Fibroblast of skin of abdomen (primary cell): ENCODE measurements around the gene TMEM219. TPM values are rescaled to one million over a fixed set of nuclear protein-coding genes. Genes with fewer than 3 reads are reported as not detected.
"Not testable (repeated sequence)": the region's sequence is repeated elsewhere in the genome, so short reads cannot be mapped to it uniquely, and the experiment has no call there.

Experiments used
- DNase-seq: peaks from one replicate; pipeline ENCODE4 v3.0.0-alpha.2; 2013
- polyA plus RNA-seq, 2 experiments: library from polyadenylated mRNA; unstranded; fragments of 120-200 nt; gene quantifications; one replicate each; pipeline ENCODE4 v1.2.1, GENCODE V29; 2013; ENCODE audit not compliant: insufficient read length in 2 of 2

TMEM219 gene, protein sequence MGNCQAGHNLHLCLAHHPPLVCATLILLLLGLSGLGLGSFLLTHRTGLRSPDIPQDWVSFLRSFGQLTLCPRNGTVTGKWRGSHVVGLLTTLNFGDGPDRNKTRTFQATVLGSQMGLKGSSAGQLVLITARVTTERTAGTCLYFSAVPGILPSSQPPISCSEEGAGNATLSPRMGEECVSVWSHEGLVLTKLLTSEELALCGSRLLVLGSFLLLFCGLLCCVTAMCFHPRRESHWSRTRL
- polyA plus RNA-seq (2013, experiment 1 of 2; ENCODE audit: insufficient read length), result 108 TPM
- polyA plus RNA-seq (2013, experiment 2 of 2; ENCODE audit: insufficient read length), result 111 TPM

DNA sequence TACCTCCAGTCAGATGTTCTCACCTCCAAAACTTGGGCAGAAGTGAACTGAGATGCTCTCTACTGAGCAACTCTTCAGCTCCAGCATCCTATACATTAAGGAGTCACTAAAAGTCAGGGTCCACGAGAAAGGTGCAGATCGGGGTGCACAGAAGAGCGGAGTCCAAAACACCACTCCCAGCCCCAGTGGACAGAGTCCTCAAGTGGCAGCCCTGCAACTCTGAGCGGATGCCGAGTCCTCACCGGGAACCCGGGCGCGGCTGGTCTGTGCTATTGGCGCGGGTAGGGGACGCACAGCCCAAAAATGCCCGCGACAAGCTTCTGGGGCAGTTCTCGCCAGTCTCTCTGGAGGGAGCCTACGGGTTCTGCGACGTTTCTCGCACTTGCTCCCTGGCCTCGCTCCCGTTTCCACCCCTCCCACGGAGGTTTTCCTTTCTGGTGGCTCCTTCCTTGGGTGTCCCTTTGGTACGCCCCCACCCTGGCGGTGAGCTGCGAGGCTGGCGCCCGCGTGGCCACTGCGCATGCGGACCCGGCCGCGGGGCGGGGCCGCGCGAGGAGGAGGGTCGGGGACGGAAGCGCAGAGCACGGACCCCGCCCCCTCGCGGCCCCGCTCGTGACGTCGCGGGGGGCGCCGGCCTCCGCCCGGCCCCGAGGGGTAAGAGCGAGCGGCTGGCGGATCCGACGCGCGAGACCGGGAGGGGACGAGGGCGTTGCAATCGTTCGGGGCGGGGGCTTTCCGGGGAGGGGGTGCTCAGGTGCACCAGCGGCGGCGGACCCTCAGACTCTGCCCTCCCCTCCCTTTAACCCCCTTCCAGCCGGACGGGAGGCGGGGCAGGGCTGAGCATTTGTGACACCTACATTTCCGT lies at the start of gene TMEM219:
TMEM219 (plus strand) TSS at position 601 of the 865 bp plus-strand sequence. CDS start 1,065 bp downstream, outside the sequence.
- peak; percentile 90 for DNase-seq

DNA sequence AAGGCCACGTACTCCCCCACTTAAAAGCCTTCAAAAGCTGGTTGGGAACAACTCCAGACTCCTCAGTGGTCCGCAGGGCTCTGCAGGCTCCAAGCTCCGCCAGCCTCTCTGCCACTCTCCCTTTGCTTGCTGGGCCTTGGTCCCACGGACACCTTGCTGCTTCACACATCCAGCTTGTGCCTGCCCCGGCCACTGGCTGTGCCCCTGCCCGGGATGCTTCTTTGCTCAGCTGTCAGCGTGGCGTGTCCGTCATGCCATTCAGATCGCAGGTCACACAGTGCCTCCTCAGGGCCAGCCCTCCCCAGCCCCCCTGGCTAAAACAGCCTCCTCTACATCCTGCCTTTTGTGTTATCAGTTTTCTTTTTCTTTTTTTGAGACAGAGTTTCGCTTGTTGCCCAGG lies 49.8 kb upstream of the TMEM219 start:
- DNase-seq, result no peak

DNA sequence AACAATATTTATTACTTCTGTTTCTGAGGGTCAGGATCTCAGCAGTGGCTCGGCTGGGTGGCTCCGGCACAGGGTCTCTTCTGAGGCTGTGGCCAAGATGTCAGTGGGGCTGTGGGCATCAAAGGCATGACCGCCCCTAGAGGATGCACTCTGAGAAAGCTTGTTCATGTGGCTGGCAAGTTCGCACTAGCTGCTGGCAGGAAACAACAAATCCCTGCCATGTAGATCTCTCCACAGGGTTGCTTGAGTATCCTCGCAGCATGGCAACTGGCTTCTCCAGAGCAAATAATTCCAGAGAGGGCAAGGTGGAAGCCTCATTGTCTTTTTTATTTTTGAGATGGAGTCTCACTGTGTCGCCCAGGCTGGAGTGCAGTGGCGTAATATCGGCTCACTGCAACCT lies 48.4 kb upstream of the TMEM219 start:
- DNase-seq, result no peak

DNA sequence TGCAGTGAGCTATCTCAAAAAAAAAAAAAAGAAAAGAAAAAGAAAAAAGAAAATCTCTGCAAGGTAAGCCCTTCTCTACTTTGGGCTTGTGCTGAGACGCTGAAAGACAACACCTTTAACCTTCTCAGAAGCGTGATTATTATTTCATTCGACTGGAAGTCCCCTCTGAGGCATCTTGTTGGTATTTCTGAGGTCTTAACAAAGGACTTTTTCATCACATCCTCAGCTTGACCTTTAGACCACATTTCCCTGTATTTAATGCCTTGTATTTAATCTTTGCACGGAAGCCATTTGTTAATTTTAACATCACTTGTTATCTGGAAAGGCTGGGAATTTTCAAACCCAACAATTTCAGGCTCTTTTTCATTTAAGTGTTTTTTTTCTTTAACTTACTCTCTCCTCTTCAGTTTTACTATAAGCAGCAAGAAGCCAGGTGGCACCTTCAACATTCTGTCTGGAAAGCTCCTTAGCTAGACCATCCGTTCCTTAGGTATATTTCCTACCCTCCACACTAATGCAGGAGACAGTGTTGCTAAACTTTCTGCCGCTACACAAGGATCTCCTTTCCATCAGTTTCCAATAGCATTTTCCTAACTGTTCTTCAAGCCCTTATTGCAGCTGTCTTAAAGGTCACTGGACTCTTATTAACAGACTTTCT lies 46.2 kb upstream of the TMEM219 start:
- no peak for DNase-seq

DNA sequence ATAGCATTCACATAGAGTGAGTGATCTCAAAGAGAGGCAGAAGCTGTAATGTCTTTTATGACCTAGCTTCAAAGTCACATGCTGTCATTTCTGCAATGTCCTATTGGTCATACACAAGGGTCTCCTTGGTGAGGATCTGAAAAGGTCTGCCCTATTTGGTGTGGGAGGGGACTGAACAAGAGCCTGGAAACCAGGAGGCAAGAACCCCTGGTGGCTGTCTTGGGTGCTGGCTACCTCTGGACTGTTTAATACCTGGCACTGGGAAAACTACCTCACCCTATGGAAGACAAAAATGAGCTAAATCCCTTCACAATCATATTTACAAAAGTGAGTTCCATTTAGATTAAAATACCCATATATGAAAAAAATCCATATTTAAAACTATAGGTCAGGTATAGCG lies 44.9 kb upstream of the TMEM219 start:
- DNase-seq, result no peak

DNA sequence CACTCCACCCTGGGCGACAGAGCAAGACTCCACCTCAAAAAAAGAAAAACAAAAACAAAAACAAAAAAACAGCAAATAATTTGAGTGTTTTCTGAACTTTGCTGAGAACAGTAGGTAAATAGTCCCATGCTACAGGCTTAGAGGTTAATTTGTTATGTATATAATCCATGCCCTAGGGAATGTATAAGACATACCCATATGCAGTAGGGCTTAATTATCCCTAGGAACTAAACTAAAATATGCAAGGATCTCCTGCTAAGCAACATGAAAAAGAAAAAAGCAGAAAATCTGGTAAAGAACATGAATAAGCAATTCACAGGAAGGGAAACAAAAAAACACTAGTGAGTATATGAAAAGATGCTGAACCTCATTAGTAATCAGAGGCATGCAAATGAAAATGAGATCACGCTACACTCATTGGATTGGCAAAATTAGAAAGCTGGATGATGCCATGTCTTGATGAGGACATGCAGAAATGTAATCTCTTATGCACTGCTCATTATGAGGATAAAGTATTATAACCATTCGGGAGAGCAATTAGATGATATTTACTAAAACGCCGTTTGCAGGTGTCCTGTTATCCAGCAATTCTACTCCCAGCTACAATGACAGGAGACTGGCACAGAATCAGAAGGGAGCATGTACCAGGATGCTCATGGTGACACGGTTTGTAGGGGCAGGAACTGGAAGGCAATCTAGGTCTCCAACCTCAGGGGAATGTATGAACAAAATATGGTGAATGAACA lies 41.4 kb upstream of the TMEM219 start:
- DNase-seq, result no peak

DNA sequence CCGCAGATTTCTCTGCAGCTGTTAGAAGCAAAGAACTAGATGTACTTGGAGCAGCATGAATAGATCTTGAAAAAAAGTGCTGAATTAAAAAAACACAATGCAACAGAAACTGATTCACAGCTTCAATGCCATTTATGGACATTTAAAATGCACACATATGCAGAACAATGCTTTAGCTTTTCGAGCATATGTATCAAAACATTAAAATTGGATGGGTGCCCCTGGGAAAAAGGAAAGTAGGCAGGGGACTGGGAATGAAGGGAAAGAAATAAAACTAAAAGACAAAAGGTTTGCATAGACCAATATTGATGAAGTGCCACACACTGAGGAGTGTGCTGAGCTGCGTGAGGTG lies 40.9 kb upstream of the TMEM219 start:
- DNase-seq, result no peak

DNA sequence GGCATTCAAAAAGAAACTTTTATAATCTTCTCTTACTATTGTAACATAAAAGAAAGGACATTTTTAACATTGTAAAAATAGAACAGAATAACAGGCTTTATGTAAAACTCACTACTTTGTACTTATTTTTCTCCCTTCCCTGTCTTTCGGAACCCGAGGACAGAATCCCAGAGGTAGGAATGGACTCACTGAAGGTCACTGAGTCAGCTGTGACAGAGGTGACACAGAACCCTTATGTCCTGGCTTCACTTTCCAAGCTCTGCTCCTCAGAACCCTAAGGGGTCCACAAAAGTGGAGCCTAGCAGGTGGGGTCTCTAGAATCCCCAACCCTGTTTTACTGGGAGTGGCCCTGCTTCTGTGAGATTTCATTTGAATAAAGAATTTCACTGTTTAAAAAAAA lies 39.6 kb upstream of the TMEM219 start:
- DNase-seq, result no peak

DNA sequence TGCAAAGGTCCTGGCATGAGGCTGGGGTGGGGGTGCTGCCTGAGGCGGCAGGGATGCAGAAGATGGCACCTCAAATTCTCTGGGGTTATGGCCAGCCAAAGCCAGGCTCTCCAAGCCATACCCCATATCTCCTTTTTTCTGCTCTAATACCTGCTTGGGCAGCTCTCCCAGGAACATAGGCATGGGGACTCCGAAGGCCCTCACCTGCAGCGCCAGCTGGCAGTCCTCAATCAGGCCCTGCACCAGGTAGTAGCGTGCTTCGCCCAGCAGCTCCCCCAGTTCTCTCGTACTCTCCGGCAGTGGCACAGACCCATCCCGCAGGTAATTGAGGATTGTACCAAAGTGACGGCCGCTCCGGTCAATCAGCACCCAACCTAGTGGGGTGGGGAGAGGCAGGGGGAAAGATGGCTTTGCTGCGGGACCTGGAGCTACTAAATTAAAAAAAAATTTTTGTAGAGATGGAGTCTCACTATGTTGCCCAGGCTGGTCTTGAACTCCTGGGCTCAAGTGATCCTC lies 38.8 kb upstream of the TMEM219 start:
- no peak for DNase-seq

DNA sequence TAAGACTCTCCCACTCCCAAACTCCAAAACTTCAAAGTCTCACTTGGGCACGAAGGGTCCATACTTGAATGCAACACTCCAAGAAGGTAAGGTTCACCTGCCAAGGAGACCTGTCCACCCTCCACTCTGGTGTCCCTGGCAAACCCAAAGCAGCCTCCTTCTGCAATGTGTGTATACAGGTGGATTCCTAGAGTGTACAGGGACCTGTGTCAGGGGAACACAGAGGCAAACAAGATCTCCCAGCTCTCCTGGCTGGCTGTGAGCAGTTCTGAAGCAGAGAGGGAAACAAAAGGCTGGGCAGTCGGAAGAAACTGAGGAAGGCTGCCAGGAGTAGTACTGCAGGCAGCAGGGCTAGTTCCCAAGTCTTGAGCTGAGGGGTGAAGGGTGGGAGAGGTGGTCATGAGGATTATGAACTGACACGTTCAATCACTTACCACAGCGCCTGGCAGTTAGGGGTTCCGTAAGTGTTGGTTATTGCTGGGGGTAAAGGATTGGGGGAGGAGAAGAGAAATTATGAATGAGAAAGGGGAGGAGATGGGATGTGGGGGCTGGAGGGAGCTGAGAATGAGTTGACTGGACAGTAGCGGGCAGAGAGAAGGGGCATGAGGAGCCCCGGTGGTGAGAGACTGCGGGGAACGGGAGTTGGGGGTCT lies 36.6 kb upstream of the TMEM219 start:
- DNase-seq, result no peak

DNA sequence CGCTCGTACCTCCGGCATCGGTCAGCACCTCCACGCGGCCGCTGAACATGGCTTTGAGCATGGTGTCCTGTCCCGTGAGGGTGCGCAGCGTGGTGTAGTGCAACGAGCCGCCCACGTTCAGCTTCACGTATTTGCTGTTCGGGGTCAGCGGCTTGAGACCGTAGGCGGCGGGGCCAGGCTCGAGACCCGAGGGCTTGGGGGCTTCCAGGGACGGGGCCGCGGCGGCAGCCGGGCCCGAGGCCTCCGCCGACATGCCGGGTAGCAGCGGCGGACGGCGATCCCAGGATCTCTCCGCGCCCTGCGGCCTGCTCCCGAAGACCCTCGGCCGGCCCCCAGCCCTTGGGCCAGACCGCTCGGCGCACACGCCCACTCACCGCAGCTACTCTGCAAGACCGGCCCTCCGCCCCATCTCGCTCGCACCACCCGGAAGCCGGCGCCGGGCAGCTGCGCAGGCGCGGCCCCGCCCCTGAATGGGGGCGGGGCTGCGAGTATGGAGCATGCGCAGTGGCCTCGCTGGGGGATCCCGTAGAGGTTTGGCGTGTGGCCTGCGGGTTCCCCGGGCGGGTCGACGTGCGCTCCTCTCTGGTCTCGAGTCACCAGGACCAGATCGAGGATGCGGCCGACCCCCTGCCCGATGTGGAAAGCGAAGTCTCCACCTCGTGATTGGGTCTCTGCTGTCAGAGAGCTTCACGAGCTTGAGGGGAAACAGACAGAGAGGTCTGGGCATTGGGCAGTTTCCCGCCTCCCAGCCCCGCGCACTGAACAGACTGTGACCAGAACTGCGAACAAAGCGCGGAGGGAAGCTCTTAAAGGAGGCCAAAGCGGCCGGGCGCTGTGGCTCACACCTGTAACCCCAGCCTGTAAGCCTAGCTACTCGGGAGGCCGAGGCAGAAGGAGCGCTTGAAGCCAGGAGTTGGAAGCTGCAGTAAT lies 35.8 kb upstream of the TMEM219 start, which contains the start of gene KCTD13:
KCTD13 (minus strand) TSS at position 446 of the 930 bp plus-strand sequence; CDS start at position 253, 193 bp downstream.
- DNase-seq, result peak; percentile 83

DNA sequence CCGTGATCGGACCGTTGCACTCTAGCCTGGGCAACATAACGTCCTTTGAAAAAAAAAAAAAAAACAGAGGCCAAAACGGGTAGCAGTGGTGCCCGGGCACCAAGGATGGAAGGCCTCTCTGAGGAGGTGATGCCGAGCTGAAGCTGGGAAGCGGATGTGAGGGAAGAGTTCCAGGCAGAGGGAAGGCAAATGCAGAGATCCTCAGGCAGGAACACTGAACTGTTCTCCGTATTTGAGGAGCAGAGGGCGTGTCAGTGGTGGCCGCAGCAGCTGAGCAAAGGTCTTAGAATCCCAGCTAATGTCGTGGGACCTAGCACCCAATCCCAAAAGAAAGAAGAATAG lies 35.2 kb upstream of the TMEM219 start:
- DNase-seq, result peak; percentile 30

DNA sequence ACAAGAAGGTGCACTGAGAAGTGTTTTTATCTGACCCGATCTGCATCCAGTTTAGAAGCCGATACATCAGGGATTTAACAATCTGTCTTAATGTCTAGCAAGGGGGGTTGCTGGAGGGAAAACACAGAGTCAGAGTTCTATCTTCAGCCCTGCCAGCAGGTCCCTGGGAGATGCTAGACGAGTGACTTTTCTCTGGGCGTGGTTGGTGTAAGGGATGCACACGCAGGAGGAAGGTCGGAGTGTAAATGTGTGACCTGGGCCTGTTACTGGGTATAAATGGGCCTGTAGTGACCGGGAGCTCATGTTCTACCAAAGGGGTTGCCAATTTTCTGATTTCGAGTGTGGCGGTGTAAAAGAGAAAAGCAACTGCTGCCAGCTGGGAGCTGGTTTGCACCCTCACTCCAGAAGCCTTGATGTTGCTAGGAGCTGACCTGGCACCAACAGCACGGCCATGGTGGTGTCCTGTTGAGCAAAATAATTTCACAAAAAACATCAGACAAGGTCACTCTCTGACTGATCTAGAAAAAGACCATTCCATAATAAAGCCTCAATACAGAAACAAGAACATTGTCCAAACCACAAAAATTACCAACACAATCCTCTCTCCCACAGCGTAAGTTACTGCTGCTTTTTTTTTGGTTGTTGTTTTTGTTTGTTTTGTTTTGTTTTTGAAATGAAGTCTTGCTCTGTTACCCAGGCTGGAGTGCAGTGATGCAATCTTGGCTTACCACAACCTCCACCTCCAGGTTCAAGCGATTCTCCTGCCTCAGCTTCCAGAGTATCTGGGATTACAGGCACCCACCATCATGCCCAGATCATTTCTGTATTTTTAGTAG lies 34.6 kb upstream of the TMEM219 start:
- DNase-seq, result no peak

DNA sequence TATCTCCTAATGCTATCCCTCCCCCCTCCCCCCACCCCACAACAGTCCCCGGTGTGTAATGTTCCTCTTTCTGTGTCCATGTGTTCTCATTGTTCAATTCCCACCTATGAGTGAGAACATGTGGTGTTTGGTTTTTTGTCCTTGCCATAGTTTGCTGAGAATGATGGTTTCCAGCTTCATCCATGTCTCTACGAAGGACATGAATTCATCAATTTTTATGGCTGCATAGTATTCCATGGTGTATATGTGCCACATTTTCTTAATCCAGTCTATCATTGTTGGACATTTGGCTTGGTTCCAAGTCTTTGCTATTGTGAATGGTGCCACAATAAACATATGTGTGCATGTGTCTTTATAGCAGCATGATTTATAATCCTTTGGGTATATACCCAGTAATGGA lies 30.1 kb upstream of the TMEM219 start:
- not testable (repeated sequence) for DNase-seq

DNA sequence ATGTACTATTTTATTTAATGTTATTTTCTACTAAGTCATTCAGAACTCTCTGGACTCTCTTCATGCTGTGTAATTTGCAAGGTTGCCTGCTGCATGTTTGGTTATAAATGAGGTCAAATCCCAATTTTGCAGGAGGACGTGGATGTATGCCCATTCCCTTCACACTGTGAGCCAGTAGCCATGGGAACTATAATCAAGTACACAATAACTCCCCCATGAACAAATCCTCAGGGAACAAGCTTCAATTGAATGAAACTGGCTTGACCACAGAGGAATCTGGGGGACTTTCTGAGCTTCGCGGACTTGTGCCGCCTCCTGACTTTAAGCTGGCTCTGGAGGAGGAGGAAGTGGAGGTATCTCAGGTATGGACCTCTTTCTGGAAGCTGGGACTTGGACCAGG lies 21.2 kb upstream of the TMEM219 start:
- no peak for DNase-seq

DNA sequence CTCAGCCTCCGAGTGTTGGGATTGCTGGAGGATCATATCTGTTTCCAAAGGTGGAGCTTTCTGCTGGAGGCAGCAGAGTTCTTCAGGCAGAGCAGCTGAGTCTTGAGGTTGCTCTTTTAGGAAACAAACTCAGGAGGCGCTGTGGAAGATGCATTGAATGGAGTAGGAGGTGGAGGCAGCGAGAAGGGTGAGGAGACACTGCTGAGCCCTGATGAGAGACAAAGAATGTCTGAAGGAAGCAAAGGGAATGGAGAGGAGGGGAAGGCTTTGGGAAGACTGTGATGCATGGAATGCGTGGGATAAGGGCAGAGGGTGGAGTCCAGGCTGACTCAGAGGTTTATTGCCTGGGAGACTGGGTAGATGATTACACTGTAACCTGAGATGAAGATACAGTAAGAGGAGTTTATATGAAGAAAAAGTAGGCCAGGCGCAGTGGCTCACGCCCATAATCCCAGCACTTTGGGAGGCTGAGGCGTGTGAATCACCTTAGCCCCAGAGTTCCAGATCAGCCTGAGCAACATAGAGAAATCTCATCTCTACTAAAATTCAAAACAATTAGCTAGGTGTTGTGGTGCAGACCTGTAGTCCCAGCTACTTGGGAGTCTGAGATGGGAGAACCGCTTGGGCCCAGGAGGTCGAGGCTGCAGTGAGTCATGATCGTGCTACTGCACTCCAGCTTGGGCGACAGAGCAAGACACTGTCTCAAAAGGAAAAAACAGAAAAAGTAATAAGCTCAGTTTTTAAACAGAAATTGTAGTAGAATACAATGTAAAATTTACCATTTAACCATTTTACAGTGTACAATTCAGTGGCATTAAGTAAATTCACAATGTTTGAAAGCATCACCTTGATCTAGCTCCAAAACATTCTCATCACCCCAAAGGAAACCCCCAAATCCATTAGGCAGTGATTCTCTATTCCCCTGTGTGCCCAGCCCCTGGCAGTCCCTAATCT lies 17.8 kb upstream of the TMEM219 start:
- DNase-seq, result peak; percentile 98

DNA sequence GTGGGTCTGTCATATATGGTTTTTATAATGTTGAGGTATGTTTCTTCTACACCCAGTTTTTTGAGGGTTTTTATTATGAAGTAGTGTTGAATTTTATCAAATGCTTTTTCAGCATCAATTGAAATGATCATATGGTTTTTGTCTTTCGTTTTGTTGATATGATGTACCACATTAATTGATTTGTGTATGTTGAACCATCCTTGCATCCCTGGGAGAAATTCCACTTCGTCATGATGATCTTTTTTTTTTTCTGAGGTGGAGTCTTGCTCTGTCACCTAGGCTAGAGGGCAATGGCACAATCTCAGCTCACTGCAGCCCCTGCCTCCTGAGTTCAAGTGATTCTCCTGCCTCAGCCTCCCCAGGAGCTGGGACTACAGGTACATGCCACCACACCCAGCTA lies 14.0 kb upstream of the TMEM219 start:
- DNase-seq, result no peak

DNA sequence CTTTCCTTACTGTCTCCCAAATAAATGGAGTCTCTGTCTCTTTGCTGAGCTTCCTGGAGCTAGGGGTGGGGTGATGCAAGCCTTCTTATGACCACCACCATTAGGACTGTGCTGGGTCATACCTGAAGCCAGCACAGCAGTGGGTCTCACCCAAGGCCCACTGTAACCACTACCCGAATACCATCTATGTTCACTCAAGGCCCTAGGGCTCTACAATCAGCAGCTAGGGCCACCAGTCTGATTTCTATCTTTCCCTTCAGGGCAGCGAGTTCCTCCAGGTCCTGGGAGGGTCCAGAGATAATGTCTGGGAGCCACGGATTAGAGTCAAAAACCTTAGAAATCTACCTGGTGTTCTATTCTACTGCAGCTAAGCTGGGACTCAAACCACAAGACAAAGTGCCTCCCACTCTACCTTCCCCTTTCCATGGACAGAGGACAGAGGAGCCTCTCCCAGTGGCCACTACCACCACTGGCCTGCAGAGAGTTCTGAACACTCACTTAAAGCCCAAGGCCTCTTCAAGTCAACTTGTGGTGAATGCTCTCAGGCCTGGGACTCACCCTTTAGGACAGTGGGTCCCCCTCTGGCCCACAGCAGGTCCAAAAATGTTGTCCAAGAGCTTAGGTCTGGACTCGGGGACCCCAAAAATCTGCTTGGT lies 10.9 kb upstream of the TMEM219 start:
- no peak for DNase-seq
